Measurements from ENCODE around the gene ICA1. TPM values are rescaled to one million over a fixed set of nuclear protein-coding genes. Genes with fewer than 3 reads are reported as not detected.

The ICA1 gene
- total RNA-seq, 4 donors from 2014 or later, result 21.0 to 43.3 (median 26.6) TPM

GRCh38 chr7:8228068-8228467 is 33.9 kb downstream of the ICA1 start:
- Histone ChIP-seq H3K36me3 (no peaks in the 10 kb centered on the region), H3K4me3 (replicated peaks in 1 of 3) (no peak overlapping the region), H3K27me3 (no peaks in the 10 kb centered on the region), H3K4me1 (no peaks in the 10 kb centered on the region), H3K9me3 (no peaks in the 10 kb centered on the region), H3K27ac (no peak overlapping the region)
- intact Hi-C loops (cut with DNase I), result no loop called here
- no peak for DNase-seq
- TF ChIP-seq POLR2A (IDR thresholded peaks at IDR 0.05) (no peak), CTCF (IDR thresholded peaks at IDR 0.05) (no peak)

GRCh38 chr7:8227261-8227660 is 34.7 kb downstream of the ICA1 start:
- Histone ChIP-seq H3K36me3 (no peaks in the 10 kb centered on the region), H3K4me3 (replicated peaks in 1 of 3) (no peak overlapping the region), H3K27ac (no peak overlapping the region), H3K27me3 (no peaks in the 10 kb centered on the region), H3K9me3 (no peaks in the 10 kb centered on the region), H3K4me1 (no peaks in the 10 kb centered on the region)
- DNase-seq, result no peak
- intact Hi-C loops (cut with DNase I), result no loop called here
- TF ChIP-seq CTCF (IDR thresholded peaks at IDR 0.05), result no peak
- TF ChIP-seq POLR2A (IDR thresholded peaks at IDR 0.05), result no peak
- WGBS, 2 donors, result 94 to 99% methylated on average over 3 of the region's 3 CpGs

GRCh38 chr7:8226501-8226900 is 35.5 kb downstream of the ICA1 start:
- Histone ChIP-seq H3K4me3 (replicated peaks in 1 of 3) (no peak overlapping the region), H3K36me3 (no peaks in the 10 kb centered on the region), H3K9me3 (no peaks in the 10 kb centered on the region), H3K27ac (no peak overlapping the region), H3K27me3 (no peaks in the 10 kb centered on the region), H3K4me1 (no peaks in the 10 kb centered on the region)
- DNase-seq, result no peak
- intact Hi-C loops (cut with DNase I), result no loop called here
- TF ChIP-seq CTCF (IDR thresholded peaks at IDR 0.05) (no peak), POLR2A (IDR thresholded peaks at IDR 0.05) (no peak)
- WGBS, 2 donors, result 79 to 81% methylated on average over 2 of the region's 2 CpGs

GRCh38 chr7:8221567-8221966 is 40.4 kb downstream of the ICA1 start:
- TF ChIP-seq POLR2A (IDR thresholded peaks at IDR 0.05) (no peak), CTCF (IDR thresholded peaks at IDR 0.05) (no peak)

GRCh38 chr7:8221101-8221495 is 40.9 kb downstream of the ICA1 start:
- Histone ChIP-seq H3K9me3 (no peaks in the 10 kb centered on the region), H3K4me3 (replicated peaks in 1 of 3) (no peak overlapping the region), H3K27ac (no peak overlapping the region), H3K36me3 (no peaks in the 10 kb centered on the region), H3K4me1 (no peaks in the 10 kb centered on the region), H3K27me3 (no peaks in the 10 kb centered on the region)
- 91 to 93% methylated on average over 5 of the region's 5 CpGs for WGBS, 2 donors
- no peak for DNase-seq
- TF ChIP-seq CTCF (IDR thresholded peaks at IDR 0.05) (no peak), POLR2A (IDR thresholded peaks at IDR 0.05) (no peak)
- intact Hi-C loops (cut with DNase I), result no loop called here

More at GRCh38 chr7:8221567-8221966, 40.4 kb downstream of the ICA1 start:
- no peaks in the 10 kb centered on the region for H3K9me3 ChIP-seq
- 88 to 94% methylated on average over 5 of the region's 5 CpGs for WGBS, 2 donors
- no peaks in the 10 kb centered on the region for H3K4me1 ChIP-seq
- no peaks in the 10 kb centered on the region for H3K27me3 ChIP-seq
- no peak overlapping the region for H3K4me3 ChIP-seq (replicated peaks in 1 of 3)
- intact Hi-C loops (cut with DNase I), result no loop called here
- DNase-seq, result no peak
- no peak overlapping the region for H3K27ac ChIP-seq
- no peaks in the 10 kb centered on the region for H3K36me3 ChIP-seq

Measured in thyroid gland (tissue), 4 donors.